Measurements from ENCODE around the gene CHRNB4.
"Not testable (repeated sequence)": the region's sequence is repeated elsewhere in the genome, so short reads cannot be mapped to it uniquely, and the experiment has no call there.

Gene CHRNB4

GRCh38 chr15:78616506-78616905 is 24.5 kb downstream of the CHRNB4 start:
- no peak for DNase-seq (ENCODE audit: low read depth)

- DNase-seq (ENCODE audit: low read depth): no peak
Observed at GRCh38 chr15:78615151-78615589, 25.8 kb downstream of the CHRNB4 start.

- no peak for DNase-seq (ENCODE audit: low read depth)
Observed at GRCh38 chr15:78614021-78614420, 27.0 kb downstream of the CHRNB4 start.

GRCh38 chr15:78609551-78609950 is 31.5 kb downstream of the CHRNB4 start:
- not testable (repeated sequence) for DNase-seq (ENCODE audit: low read depth)

- no peak for DNase-seq (ENCODE audit: low read depth)
Observed at GRCh38 chr15:78605680-78606079, 35.3 kb downstream of the CHRNB4 start.

GRCh38 chr15:78605201-78605600 is 35.8 kb downstream of the CHRNB4 start:
- DNase-seq (ENCODE audit: low read depth): no peak

GRCh38 chr15:78604420-78604819 is 36.6 kb downstream of the CHRNB4 start:
- DNase-seq (ENCODE audit: low read depth): no peak

- no peak for DNase-seq (ENCODE audit: low read depth)
Observed at GRCh38 chr15:78603467-78603866, 37.5 kb downstream of the CHRNB4 start.

GRCh38 chr15:78599189-78599588 is 41.8 kb downstream of the CHRNB4 start:
- DNase-seq (ENCODE audit: low read depth): no peak

GRCh38 chr15:78598348-78598747 is 42.7 kb downstream of the CHRNB4 start:
- DNase-seq (ENCODE audit: low read depth): no peak

GRCh38 chr15:78597583-78597982 is 43.4 kb downstream of the CHRNB4 start:
- no peak for DNase-seq (ENCODE audit: low read depth)

- no peak for DNase-seq (ENCODE audit: low read depth)
Observed at GRCh38 chr15:78574944-78575343, 66.1 kb downstream of the CHRNB4 start.
